ENCODE measurements around the gene MED13L.

Gene MED13L

GRCh38 chr12:116187151-116187511 is 90.4 kb downstream of the MED13L start:
- DNase-seq (ENCODE audit: low read depth), result peak; percentile 41
- TF ChIP-seq CTCF (conservative IDR thresholded peaks at IDR 0.05; ENCODE audit: low read depth, low read length), result no peak
- H3K4me3 ChIP-seq (ENCODE audit: low read depth, low read length), result no peak overlapping the region

GRCh38 chr12:116186482-116187150 is 90.9 kb downstream of the MED13L start:
- no peak overlapping the region for H3K4me3 ChIP-seq (ENCODE audit: low read depth, low read length)
- DNase-seq (ENCODE audit: low read depth), result peak; percentile 27
- TF ChIP-seq CTCF (conservative IDR thresholded peaks at IDR 0.05; ENCODE audit: low read depth, low read length), result no peak

GRCh38 chr12:116184763-116185162 is 92.7 kb downstream of the MED13L start:
- peak; percentile 44 for DNase-seq (ENCODE audit: low read depth)

GRCh38 chr12:116183741-116184141 is 93.8 kb downstream of the MED13L start:
- no peak overlapping the region for H3K4me3 ChIP-seq (ENCODE audit: low read depth, low read length)
- peak; percentile 42 for DNase-seq (ENCODE audit: low read depth)
- TF ChIP-seq CTCF (conservative IDR thresholded peaks at IDR 0.05; ENCODE audit: low read depth, low read length), result no peak

More at GRCh38 chr12:116184763-116185162, 92.7 kb downstream of the MED13L start:
- H3K4me3 ChIP-seq (ENCODE audit: low read depth, low read length), result no peak overlapping the region
- no peak for TF ChIP-seq CTCF (conservative IDR thresholded peaks at IDR 0.05; ENCODE audit: low read depth, low read length)

GRCh38 chr12:116182359-116183063 is 95.0 kb downstream of the MED13L start:
- no peak overlapping the region for H3K4me3 ChIP-seq (ENCODE audit: low read depth, low read length)
- DNase-seq (ENCODE audit: low read depth), result no peak
- no peak for TF ChIP-seq CTCF (conservative IDR thresholded peaks at IDR 0.05; ENCODE audit: low read depth, low read length)

- H3K4me3 ChIP-seq (ENCODE audit: low read depth, low read length), result no peak overlapping the region
- no peak for DNase-seq (ENCODE audit: low read depth)
- no peak for TF ChIP-seq CTCF (conservative IDR thresholded peaks at IDR 0.05; ENCODE audit: low read depth, low read length)
Observed at GRCh38 chr12:116180448-116180847, 97.0 kb downstream of the MED13L start.

GRCh38 chr12:116179384-116179783 is 98.1 kb downstream of the MED13L start:
- DNase-seq (ENCODE audit: low read depth), result no peak
- H3K4me3 ChIP-seq (ENCODE audit: low read depth, low read length), result no peak overlapping the region
- no peak for TF ChIP-seq CTCF (conservative IDR thresholded peaks at IDR 0.05; ENCODE audit: low read depth, low read length)

All from choroid plexus epithelial cell (primary cell).